Brain microvascular endothelial cell (primary cell): ENCODE data around the gene NCAPD2.
"Not testable (repeated sequence)": the region's sequence is repeated elsewhere in the genome, so short reads cannot be mapped to it uniquely, and the experiment has no call there.

ENCODE experiments used
- DNase-seq: peaks from one replicate; pipeline ENCODE4 v3.0.0-alpha.2; 2020
- H3K27ac ChIP-seq: fragments of 250-450 bp; sonication (Bioruptor Pico); 2 replicates; pipeline ENCODE4 v1.5.1; 2020; ENCODE audit warnings: mild to moderate bottlenecking, moderate library complexity
- H3K27me3 ChIP-seq: fragments of 250-450 bp; sonication (Bioruptor Pico); replicated peaks from 2 replicates; pipeline ENCODE4 v1.5.1; 2020; ENCODE audit warnings: mild to moderate bottlenecking
- H3K36me3 ChIP-seq: fragments of 250-450 bp; sonication (Bioruptor Pico); replicated peaks from 2 replicates; pipeline ENCODE4 v1.5.1; 2020; ENCODE audit warnings: mild to moderate bottlenecking
- H3K4me3 ChIP-seq: 2 replicates; pipeline ENCODE4 v1.5.1; 2011; ENCODE audit warnings: low read depth, mild to moderate bottlenecking, control low read depth, low read length, moderate library complexity
- in situ Hi-C: cut with HindIII; loops from 2 replicates; pipeline ENCODE4 v1.10.0; 2017; ENCODE audit warnings: low sequenced_read_pairs, low pct_ligation_motif_present
- TF ChIP-seq, protein P1 (sequence below): IDR thresholded peaks from 2 replicates; pipeline ENCODE4 v1.5.1; 2011; ENCODE audit warnings: low read depth, mild to moderate bottlenecking, moderate library complexity, low read length, control low read depth, inconsistent platforms; ENCODE audit errors: missing control alignments

NCAPD2 gene

DNA sequence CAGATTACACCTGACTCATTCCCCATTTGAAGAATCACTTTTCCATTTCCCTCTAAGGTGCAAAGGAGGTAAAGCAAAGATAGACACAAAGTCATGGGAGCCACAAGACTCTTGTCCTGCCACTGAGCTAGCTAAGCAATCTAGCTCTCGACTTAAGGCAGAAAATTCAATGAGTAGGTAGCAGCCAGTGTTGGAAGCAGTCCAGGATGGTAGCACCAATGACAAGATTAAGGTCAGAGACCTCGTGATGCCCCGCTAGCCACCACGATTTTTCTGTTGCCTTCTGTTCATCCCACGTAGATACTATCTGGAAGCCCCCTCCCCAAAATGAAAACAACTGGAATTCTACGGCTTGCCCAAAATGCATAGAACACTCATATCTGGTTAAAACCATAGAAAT lies 24.8 kb upstream of the NCAPD2 start:
- Histone ChIP-seq H3K27me3 (no peaks in the 10 kb centered on the region), H3K27ac (no peak overlapping the region), H3K4me3 (no peak overlapping the region), H3K36me3 (peaks cover 16% of the 10 kb centered on the region)
- no peak for DNase-seq
- in situ Hi-C loops, result no loop called here
- TF ChIP-seq, protein P1, sequence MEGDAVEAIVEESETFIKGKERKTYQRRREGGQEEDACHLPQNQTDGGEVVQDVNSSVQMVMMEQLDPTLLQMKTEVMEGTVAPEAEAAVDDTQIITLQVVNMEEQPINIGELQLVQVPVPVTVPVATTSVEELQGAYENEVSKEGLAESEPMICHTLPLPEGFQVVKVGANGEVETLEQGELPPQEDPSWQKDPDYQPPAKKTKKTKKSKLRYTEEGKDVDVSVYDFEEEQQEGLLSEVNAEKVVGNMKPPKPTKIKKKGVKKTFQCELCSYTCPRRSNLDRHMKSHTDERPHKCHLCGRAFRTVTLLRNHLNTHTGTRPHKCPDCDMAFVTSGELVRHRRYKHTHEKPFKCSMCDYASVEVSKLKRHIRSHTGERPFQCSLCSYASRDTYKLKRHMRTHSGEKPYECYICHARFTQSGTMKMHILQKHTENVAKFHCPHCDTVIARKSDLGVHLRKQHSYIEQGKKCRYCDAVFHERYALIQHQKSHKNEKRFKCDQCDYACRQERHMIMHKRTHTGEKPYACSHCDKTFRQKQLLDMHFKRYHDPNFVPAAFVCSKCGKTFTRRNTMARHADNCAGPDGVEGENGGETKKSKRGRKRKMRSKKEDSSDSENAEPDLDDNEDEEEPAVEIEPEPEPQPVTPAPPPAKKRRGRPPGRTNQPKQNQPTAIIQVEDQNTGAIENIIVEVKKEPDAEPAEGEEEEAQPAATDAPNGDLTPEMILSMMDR, result no peak

DNA sequence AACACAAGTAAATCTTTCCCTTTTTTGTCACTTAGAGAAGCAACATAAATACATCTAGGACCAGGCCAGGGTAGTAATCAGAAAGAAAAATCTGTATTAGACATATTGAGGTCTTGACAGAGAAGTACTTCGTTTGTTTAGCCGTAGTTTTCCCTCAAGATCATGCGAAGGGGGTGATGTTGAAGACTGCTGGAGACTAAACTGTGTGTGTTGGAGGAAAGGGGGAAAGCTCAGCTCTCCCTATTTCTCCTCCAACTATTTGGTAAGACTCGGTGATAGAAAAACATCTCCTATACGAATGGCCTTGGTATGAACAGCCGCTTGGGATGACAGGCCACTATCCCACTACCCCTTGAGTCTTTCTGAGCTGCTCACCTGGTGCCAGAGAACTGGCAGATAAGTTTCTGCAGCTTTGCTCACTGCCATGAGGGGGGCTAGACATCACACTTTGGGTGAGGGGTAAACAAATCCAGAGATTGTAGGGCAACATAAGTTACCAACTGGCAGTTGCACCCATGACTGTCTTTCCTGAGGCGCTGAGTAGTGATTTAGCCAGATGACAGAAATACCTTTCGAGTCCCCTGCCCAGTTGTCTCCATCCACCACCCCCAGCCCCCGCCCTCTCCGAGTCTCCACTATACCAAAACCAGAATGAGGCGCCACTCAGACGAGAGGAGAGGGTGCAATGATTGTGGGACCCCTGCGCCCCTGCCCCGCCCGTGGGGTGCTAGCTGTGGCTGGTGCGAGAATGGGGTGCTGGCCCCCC lies 24.1 kb upstream of the NCAPD2 start:
- TF ChIP-seq, protein P1, result no peak
- DNase-seq, result no peak
- peak overlapping the region; percentile 83 for H3K4me3 ChIP-seq
- H3K36me3 ChIP-seq, result peaks cover 9% of the 10 kb centered on the region
- H3K27ac ChIP-seq, result no peak overlapping the region
- H3K27me3 ChIP-seq, result no peaks in the 10 kb centered on the region
- in situ Hi-C loops, result no loop called here

DNA sequence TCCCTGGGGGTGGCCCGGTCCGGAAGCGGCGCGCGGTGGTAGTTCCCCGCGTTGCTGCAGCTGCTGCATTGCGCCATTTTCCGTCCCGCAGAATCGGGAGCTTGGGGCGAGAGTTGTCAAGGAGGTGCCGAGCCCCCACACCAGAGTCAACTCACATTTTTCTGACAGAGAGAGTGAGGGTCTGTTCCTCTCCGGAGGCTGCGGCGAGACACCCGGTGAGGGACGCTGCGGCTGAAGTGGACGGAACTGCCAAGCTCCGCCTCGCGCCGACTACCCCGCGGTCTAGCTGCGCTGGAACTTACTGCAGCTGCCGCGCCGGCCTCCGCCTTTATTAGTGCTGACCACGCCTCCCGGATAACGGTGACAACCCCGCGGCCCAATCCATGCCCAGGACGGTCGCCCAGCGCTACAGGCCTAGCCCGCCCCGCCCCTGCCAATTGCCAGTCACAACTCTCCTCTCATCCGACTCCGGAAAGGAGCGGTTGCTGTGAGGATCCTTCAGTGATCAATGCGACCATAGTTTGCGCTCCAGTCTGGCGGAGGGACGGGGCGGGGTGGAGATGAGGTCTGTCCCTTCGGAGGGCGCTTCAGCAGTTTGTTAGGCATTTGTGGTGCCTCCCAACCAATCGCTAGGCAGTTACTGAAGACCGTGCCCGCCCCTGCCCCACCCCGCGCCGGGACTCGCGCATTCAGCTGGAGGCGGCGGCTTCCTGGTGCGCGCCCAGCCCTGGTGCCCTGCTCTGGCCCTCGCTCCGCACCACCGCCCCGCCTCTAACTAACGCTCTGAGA lies 23.3 kb upstream of the NCAPD2 start, which contains the start of gene VAMP1:
Gene VAMP1 (minus strand): TSS at position 303 of the 789 bp plus-strand sequence. CDS start 146 bp downstream, at position 157.
- in situ Hi-C loops, result no loop called here

DNA sequence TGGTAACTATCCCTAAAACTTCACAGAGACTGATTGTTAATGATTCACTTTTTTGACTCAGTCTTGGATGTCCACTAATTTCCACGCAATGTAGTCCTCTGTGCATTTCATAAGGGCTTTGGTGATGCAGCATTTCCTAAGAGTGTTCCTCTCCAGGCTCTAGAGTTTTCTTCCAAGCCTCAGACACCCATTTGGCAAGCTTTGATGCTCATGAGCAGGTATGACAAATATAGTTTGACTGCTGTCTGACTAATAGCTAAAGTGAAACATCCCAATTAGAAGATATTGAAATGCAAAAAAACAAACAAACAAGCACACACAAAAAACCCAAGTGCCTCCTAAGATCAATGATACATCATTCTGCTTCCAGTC lies 21.9 kb upstream of the NCAPD2 start:
- in situ Hi-C loops, result no loop called here
- no peaks in the 10 kb centered on the region for H3K36me3 ChIP-seq
- DNase-seq, result no peak
- no peak overlapping the region for H3K27ac ChIP-seq
- H3K4me3 ChIP-seq, result no peak overlapping the region
- H3K27me3 ChIP-seq, result no peaks in the 10 kb centered on the region
- TF ChIP-seq, protein P1, result no peak

More for the DNA sequence above, 23.3 kb upstream of the NCAPD2 start, which contains the start of gene VAMP1:
- Histone ChIP-seq H3K4me3 (peak within 1 kb of the TSS; percentile 83), H3K27me3 (no peaks in the 10 kb centered on the region), H3K27ac (peak within 1 kb of the TSS; percentile 37), H3K36me3 (peaks cover 6% of the 10 kb centered on the region)
- DNase-seq, result peak; percentile 98
- TF ChIP-seq, protein P1, result no peak

DNA sequence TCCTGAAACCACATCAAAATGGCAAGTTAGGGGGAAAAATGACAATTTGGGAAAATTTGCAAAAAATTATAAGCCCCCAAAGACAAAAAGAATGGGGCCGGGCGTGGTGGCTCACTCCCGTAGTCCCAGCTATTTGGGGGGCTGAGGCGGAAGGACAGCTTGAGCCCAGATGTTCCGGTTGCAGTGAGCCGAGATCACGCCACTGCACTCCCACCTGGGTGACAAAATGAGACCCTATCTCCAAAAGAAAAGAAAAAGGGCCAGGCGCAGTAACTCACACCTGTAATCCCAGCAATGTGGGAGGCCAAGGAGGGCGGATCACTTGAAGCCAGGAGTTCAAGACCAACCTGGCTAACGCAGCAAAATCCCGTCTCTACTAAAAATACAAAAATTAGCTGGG lies 21.4 kb upstream of the NCAPD2 start:
- in situ Hi-C loops, result no loop called here
- DNase-seq, result no peak
- Histone ChIP-seq H3K4me3 (no peak overlapping the region), H3K36me3 (no peaks in the 10 kb centered on the region), H3K27me3 (no peaks in the 10 kb centered on the region), H3K27ac (no peak overlapping the region)
- TF ChIP-seq, protein P1, result no peak

DNA sequence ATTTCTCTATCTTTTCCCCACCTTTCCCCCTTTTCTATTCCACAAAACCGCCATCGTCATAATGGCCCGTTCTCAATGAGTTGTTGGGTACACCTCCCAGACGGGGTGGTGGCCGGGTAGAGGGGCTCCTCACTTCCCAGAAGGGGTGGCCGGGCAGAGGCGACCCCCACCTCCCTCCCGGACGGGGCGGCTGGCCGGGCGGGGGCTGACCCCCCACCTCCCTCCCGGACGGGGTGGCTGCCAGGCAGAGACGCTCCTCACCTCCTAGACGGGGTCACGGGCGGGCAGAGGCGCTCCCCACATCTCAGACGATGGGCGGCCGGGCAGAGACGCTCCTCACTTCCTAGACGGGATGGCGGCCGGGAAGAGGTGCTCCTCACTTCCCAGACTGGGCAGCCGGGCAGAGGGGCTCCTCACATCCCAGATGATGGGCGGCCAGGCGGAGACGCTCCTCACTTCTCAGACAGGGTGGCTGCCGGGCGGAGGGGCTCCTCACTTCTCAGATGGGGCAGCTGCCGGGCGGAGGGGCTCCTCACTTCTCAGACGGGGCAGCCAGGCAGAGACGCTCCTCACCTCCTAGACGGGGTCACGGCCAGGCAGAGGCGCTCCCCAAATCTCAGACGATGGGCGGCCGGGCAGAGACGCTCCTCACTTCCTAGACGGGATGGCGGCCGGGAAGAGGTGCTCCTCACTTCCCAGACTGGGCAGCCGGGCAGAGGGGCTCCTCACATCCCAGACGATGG lies 18.5 kb upstream of the NCAPD2 start:
- H3K27me3 ChIP-seq, H3K27ac ChIP-seq, H3K36me3 ChIP-seq, in situ Hi-C loops, DNase-seq, H3K4me3 ChIP-seq: not testable (repeated sequence)
